Endothelial cell (in vitro differentiated cells): ENCODE data around the gene RSRC1. TPM values are rescaled to one million over a fixed set of nuclear protein-coding genes. Genes with fewer than 3 reads are reported as not detected.

Experiments
- DNase-seq: peaks from one replicate; pipeline ENCODE4 v3.0.0; 2021; ENCODE audit warnings: low spot score
- H3K27ac Mint-ChIP-seq: one replicate; pipeline ENCODE4 v1.8.0; 2021; ENCODE audit warnings: mixed read lengths, inconsistent platforms; ENCODE audit not compliant: unreplicated experiment
- H3K27me3 Mint-ChIP-seq: one replicate; pipeline ENCODE4 v1.8.0; 2021; ENCODE audit warnings: mild to moderate bottlenecking, moderate library complexity, mixed read lengths, inconsistent platforms; ENCODE audit not compliant: unreplicated experiment
- H3K36me3 Mint-ChIP-seq: one replicate; pipeline ENCODE4 v1.8.0; 2021; ENCODE audit warnings: mild to moderate bottlenecking, low read depth, mixed read lengths, inconsistent platforms; ENCODE audit not compliant: unreplicated experiment
- H3K4me1 Mint-ChIP-seq: one replicate; pipeline ENCODE4 v1.8.0; 2021; ENCODE audit warnings: mild to moderate bottlenecking, mixed read lengths, inconsistent platforms; ENCODE audit not compliant: unreplicated experiment
- H3K4me3 Mint-ChIP-seq: one replicate; pipeline ENCODE4 v1.8.0; 2021; ENCODE audit warnings: mild to moderate bottlenecking, mixed read lengths, inconsistent platforms; ENCODE audit not compliant: unreplicated experiment
- H3K9me3 Mint-ChIP-seq: one replicate; pipeline ENCODE4 v1.8.0; 2021; ENCODE audit warnings: mixed read lengths, inconsistent platforms; ENCODE audit not compliant: unreplicated experiment
- total RNA-seq: library from RNA; stranded (reverse); fragmentation: NEBNext Ultra II Directional; extraction: Animal tissue kit (Norgen Biotek cat#: 25700); gene quantifications from one replicate; pipeline ENCODE4 v1.2.1, GENCODE V29; 2021; ENCODE audit not compliant: unreplicated experiment
- TF ChIP-seq, protein P1 (sequence below): fragments of 200-600 bp; sonication (generic); IDR thresholded peaks from one replicate; pipeline ENCODE4 v1.5.0; 2021; ENCODE audit warnings: antibody characterized with exemption; ENCODE audit not compliant: unreplicated experiment

The RSRC1 gene
- total RNA-seq, 1 donor from 2014 or later = 24.7 TPM

DNA sequence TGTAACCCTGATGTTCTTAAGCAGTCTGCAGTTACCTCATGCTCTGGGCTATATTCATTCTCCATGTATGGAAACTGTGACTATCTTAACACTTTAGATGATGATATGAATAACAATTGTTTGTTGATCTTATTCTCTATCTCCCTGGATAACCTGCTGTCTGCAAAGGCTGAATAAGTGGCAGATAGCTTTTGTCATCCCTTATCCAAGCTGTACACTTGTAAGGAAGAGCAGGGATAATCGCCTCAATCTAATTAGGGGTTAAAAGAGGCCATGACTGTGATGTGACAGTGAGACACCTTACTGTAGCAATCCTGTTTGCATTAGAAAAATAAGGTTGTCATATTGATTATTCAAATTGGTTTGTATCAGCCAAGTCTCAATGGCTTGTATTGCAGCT is 123.9 kb downstream of the RSRC1 start:
- Mint-ChIP-seq H3K36me3 (no peaks in the 10 kb centered on the region), H3K4me1 (no peaks in the 10 kb centered on the region), H3K9me3 (no peaks in the 10 kb centered on the region), H3K4me3 (no peak overlapping the region), H3K27ac (no peak overlapping the region), H3K27me3 (no peaks in the 10 kb centered on the region)
- TF ChIP-seq, protein P1, sequence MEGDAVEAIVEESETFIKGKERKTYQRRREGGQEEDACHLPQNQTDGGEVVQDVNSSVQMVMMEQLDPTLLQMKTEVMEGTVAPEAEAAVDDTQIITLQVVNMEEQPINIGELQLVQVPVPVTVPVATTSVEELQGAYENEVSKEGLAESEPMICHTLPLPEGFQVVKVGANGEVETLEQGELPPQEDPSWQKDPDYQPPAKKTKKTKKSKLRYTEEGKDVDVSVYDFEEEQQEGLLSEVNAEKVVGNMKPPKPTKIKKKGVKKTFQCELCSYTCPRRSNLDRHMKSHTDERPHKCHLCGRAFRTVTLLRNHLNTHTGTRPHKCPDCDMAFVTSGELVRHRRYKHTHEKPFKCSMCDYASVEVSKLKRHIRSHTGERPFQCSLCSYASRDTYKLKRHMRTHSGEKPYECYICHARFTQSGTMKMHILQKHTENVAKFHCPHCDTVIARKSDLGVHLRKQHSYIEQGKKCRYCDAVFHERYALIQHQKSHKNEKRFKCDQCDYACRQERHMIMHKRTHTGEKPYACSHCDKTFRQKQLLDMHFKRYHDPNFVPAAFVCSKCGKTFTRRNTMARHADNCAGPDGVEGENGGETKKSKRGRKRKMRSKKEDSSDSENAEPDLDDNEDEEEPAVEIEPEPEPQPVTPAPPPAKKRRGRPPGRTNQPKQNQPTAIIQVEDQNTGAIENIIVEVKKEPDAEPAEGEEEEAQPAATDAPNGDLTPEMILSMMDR = no peak
- no peak for DNase-seq

DNA sequence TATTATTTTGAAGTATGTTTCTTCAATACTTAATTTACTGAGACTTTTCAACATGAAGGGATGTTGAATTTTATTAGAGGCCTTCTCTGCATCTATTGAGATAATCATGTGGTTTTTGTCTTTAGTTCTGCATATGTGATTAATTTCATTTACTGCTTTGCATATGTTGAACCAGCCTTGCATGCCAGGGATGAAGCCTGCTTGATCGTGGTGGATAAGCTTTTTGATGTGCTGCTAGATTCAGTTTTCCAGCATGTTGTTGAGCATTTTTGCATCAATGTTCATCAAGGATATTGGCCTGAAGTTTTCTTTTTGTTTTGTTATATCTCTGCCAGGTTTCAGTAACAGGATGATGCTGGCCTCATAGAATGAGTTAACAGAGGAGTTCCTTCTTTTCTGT is 134.4 kb downstream of the RSRC1 start:
- TF ChIP-seq, protein P1 = no peak
- Mint-ChIP-seq H3K27ac (no peak overlapping the region), H3K4me3 (no peak overlapping the region), H3K27me3 (peaks cover 1% of the 10 kb centered on the region), H3K36me3 (no peaks in the 10 kb centered on the region), H3K4me1 (no peaks in the 10 kb centered on the region), H3K9me3 (no peaks in the 10 kb centered on the region)
- no peak for DNase-seq

DNA sequence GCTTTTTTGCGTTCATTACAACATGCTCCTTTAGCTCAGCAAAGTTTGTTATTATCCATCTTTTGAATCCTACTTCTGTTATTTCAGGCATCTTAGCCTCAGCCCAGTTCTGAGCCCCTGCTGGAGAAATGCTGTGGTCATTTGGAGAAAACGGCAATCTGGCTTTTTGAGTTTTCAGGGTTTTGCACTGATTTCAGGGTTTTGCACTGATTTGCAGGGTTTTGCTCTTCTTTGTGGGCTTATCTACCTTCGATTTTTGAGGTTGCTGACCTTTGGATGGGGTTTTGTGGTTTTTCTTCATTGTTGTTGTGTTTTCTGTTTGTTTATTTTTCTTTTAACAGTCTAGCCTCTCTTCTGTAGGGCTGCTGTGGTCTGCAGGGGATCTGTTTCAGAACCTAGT is 137.4 kb downstream of the RSRC1 start:
- no peaks in the 10 kb centered on the region for H3K9me3 Mint-ChIP-seq
- H3K36me3 Mint-ChIP-seq = no peaks in the 10 kb centered on the region
- H3K4me3 Mint-ChIP-seq = no peak overlapping the region
- TF ChIP-seq, protein P1 = no peak
- H3K27ac Mint-ChIP-seq = no peak overlapping the region
- peaks cover 1% of the 10 kb centered on the region for H3K27me3 Mint-ChIP-seq
- DNase-seq = no peak
- no peaks in the 10 kb centered on the region for H3K4me1 Mint-ChIP-seq

DNA sequence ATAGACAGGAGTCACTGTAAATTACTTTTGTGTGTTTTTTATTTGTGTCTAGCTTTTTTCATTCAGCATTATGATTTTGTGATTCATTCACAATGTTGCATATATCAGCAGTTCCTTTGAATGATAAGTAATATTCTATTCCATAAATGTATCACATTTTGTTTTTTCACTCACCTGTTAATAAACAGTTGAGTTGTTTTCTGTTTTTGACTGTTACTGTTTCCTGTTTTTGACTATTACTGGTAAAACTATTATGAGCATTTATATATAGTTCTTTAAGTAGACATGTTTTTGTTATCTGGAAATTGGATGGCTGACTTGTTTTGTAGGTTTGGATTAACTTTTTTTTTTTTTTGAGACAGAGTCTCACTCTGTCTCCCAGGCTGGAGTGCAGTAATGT is 138.4 kb downstream of the RSRC1 start:
- Mint-ChIP-seq H3K27ac (no peak overlapping the region), H3K27me3 (peaks cover 1% of the 10 kb centered on the region), H3K4me1 (no peaks in the 10 kb centered on the region), H3K9me3 (no peaks in the 10 kb centered on the region), H3K36me3 (no peaks in the 10 kb centered on the region), H3K4me3 (no peak overlapping the region)
- TF ChIP-seq, protein P1 = no peak
- DNase-seq = no peak

DNA sequence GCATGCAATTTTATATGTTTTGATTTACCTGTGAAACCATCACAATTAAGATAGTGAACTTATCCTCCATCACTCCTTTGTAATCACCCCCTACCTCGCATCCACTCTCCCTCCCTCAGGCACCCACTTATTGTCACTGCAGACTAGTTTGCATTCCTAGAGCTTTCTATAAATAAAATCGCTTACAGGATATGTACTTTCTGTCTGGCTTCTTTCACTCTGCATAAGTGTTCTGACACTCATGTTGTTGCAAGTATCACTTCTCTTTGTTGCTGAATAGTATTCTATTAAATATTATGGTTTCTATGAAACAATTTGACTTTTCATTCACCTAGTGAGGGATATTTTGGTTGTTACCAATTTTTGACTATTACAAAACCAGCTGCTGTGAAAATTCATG is 139.3 kb downstream of the RSRC1 start:
- Mint-ChIP-seq H3K36me3 (no peaks in the 10 kb centered on the region), H3K9me3 (no peaks in the 10 kb centered on the region), H3K27ac (no peak overlapping the region), H3K4me1 (no peaks in the 10 kb centered on the region), H3K27me3 (peaks cover 1% of the 10 kb centered on the region), H3K4me3 (no peak overlapping the region)
- DNase-seq = no peak
- TF ChIP-seq, protein P1 = no peak
